ENCODE results near the gene CDK15.
A peak's percentile ranks its signal among the peaks of the same experiment; 100 is the strongest.

CDK15 gene

DNA sequence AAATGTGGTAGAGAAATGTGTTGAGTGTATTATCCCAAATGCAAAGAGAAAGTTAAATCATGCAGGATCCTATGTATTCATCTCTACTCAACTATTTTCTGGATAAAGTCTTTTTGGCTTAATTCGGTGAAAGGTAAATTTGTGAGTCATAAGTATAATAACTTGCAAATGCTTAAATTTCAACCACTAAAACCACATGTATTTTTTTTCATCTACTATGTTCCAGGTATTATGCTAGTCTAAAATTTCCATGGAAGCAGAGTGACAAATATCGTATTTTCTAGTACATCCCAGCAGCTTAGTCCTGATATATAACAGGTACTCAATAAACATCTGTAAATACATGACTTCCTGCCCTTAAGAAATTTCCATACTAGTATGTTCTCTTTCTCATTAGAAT is 31.8 kb upstream of the CDK15 start:
- no peak for TF ChIP-seq REST (IDR thresholded peaks at IDR 0.05; ENCODE audit: low read depth)
- TF ChIP-seq TCF12 (IDR thresholded peaks at IDR 0.05; ENCODE audit: low read depth): no peak
- TF ChIP-seq, protein P1, sequence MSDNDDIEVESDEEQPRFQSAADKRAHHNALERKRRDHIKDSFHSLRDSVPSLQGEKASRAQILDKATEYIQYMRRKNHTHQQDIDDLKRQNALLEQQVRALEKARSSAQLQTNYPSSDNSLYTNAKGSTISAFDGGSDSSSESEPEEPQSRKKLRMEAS (IDR thresholded peaks at IDR 0.05): no peak
- TF ChIP-seq ZBTB7A (IDR thresholded peaks at IDR 0.05; ENCODE audit: low read depth): no peak
- TF ChIP-seq NFIC (IDR thresholded peaks at IDR 0.05): no peak
- TF ChIP-seq RAD21 (IDR thresholded peaks at IDR 0.05; ENCODE audit: low read depth): no peak
- no peak for TF ChIP-seq TAF1 (IDR thresholded peaks at IDR 0.05; ENCODE audit: low read depth)
- no peak for TF ChIP-seq USF1 (IDR thresholded peaks at IDR 0.05)
- no peak for TF ChIP-seq EP300 (IDR thresholded peaks at IDR 0.05; ENCODE audit: borderline replicate concordance)
- TF ChIP-seq TEAD4 (IDR thresholded peaks at IDR 0.05): no peak
- TF ChIP-seq YY1 (IDR thresholded peaks at IDR 0.05; ENCODE audit: low read depth): no peak
- TF ChIP-seq CREB1 (IDR thresholded peaks at IDR 0.05; ENCODE audit: low read depth): no peak
- no peak for TF ChIP-seq CEBPB (IDR thresholded peaks at IDR 0.05)
- TF ChIP-seq EGR1 (IDR thresholded peaks at IDR 0.05): no peak
- no peak for TF ChIP-seq FOXM1 (IDR thresholded peaks at IDR 0.05; ENCODE audit: borderline replicate concordance, low read depth)

GRCh38 chr2:201775326-201775725 is 31.0 kb upstream of the CDK15 start:
- TF ChIP-seq TAF1 (IDR thresholded peaks at IDR 0.05; ENCODE audit: low read depth): no peak
- no peak for TF ChIP-seq CEBPB (IDR thresholded peaks at IDR 0.05)
- TF ChIP-seq RAD21 (IDR thresholded peaks at IDR 0.05; ENCODE audit: low read depth): no peak
- no peak for TF ChIP-seq TEAD4 (IDR thresholded peaks at IDR 0.05)
- TF ChIP-seq, protein P1 (IDR thresholded peaks at IDR 0.05): no peak
- TF ChIP-seq FOXM1 (IDR thresholded peaks at IDR 0.05; ENCODE audit: borderline replicate concordance, low read depth): no peak
- TF ChIP-seq REST (IDR thresholded peaks at IDR 0.05; ENCODE audit: low read depth): no peak
- TF ChIP-seq NFIC (IDR thresholded peaks at IDR 0.05): no peak
- TF ChIP-seq USF1 (IDR thresholded peaks at IDR 0.05): no peak
- no peak for TF ChIP-seq EP300 (IDR thresholded peaks at IDR 0.05; ENCODE audit: borderline replicate concordance)
- no peak for TF ChIP-seq YY1 (IDR thresholded peaks at IDR 0.05; ENCODE audit: low read depth)

- no peak for TF ChIP-seq YY1 (IDR thresholded peaks at IDR 0.05; ENCODE audit: low read depth)
- no peak for TF ChIP-seq USF1 (IDR thresholded peaks at IDR 0.05)
- no peak for TF ChIP-seq REST (IDR thresholded peaks at IDR 0.05; ENCODE audit: low read depth)
- no peak for TF ChIP-seq TAF1 (IDR thresholded peaks at IDR 0.05; ENCODE audit: low read depth)
- no peak for TF ChIP-seq EP300 (IDR thresholded peaks at IDR 0.05; ENCODE audit: borderline replicate concordance)
- no peak for TF ChIP-seq CEBPB (IDR thresholded peaks at IDR 0.05)
- TF ChIP-seq, protein P1 (IDR thresholded peaks at IDR 0.05): no peak
- no peak for TF ChIP-seq ZBTB7A (IDR thresholded peaks at IDR 0.05; ENCODE audit: low read depth)
- TF ChIP-seq CREB1 (IDR thresholded peaks at IDR 0.05; ENCODE audit: low read depth): no peak
- no peak for TF ChIP-seq NFIC (IDR thresholded peaks at IDR 0.05)
- no peak for TF ChIP-seq EGR1 (IDR thresholded peaks at IDR 0.05)
- no peak for TF ChIP-seq TEAD4 (IDR thresholded peaks at IDR 0.05)
- TF ChIP-seq FOXM1 (IDR thresholded peaks at IDR 0.05; ENCODE audit: borderline replicate concordance, low read depth): no peak
- no peak for TF ChIP-seq RAD21 (IDR thresholded peaks at IDR 0.05; ENCODE audit: low read depth)
- no peak for TF ChIP-seq TCF12 (IDR thresholded peaks at IDR 0.05; ENCODE audit: low read depth)
These were observed 29.3 kb upstream of the CDK15 start for GRCh38 chr2:201777043-201777442.

- no peak for TF ChIP-seq TAF1 (IDR thresholded peaks at IDR 0.05; ENCODE audit: low read depth)
- peak; percentile 19; the same call in 1 of the 2 replicates for TF ChIP-seq TEAD4 (IDR thresholded peaks at IDR 0.05)
- TF ChIP-seq, protein P1 (IDR thresholded peaks at IDR 0.05): no peak
- TF ChIP-seq YY1 (IDR thresholded peaks at IDR 0.05; ENCODE audit: low read depth): no peak
- TF ChIP-seq EP300 (IDR thresholded peaks at IDR 0.05; ENCODE audit: borderline replicate concordance): no peak
These were observed 28.5 kb upstream of the CDK15 start for GRCh38 chr2:201777869-201778268.
